GM18511 (cell line): ENCODE data around the gene FAM241A.
A peak's percentile ranks its signal among the peaks of the same experiment; 100 is the strongest.
"Not testable (repeated sequence)": the region's sequence is repeated elsewhere in the genome, so short reads cannot be mapped to it uniquely, and the experiment has no call there.

Experiments used
- ATAC-seq: cut with Tn5 transposase; IDR thresholded peaks from one replicate; pipeline ENCODE4 v1.9.1; 2021; ENCODE audit warnings: mild to moderate bottlenecking, moderate library complexity; ENCODE audit not compliant: unreplicated experiment

Gene FAM241A

GRCh38 chr4:112136551-112136950, 8.7 kb upstream of the FAM241A start:
- no peak for ATAC-seq

DNA sequence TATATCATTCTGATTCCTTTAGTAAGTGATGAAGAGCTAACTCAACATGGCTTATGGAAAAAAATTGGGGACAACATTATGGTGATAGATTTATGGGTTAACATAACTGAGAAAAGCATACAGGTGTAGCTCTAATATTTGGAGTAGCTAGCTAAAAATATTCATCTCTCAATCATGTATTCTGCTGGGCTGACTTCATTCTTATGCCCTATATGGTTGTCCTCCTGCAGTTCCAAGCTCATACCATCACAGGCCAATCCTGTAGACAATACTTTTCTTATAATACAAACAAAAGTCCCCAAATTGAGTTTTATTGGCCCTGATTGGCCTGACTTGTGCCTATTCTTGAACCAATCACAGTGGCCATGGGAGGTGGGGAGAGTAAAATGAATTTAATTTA, 6.7 kb upstream of the FAM241A start:
- no peak for ATAC-seq

DNA sequence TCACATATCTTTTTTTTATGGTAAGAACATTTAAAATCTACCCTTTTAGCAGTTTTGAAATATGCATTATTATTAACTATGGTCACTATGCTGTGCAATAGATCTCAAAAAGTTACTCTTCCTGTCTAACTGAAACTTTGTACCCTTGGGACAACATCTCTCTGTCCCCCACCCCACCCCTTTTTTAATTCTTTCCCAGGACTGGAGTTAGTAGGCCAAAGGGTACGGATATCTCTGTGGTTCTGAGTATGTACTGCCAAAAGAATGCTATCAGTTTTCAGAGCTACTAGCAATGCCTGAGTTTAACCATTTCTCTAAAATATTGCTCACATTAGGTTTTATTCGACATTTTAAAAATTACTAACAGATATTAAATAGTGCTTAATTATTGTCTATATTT, 4.7 kb upstream of the FAM241A start:
- ATAC-seq: no peak

- ATAC-seq: no peak
Measured at GRCh38 chr4:112141366-112142138, 3.7 kb upstream of the FAM241A start.

- ATAC-seq: no peak
Measured at GRCh38 chr4:112142182-112142581, 3.1 kb upstream of the FAM241A start.

DNA sequence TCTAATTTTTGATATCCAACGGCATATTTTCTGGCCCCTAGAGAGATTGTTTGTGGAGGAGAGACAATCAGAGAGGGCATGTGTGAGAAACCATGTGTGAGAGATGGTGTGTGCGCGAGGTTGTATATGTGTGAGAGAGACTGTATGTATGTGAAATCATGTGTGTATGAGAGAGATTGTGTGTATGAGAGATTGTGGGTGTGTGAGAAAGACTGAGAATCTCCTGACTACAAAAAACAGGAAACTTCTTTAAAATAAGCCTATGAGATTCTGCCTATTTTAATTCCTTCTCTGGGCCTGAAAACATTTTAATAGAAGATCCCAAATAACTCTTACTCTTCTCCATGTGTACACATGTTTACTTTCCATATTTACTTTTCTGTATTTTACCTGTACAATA, 1.5 kb upstream of the FAM241A start:
- no peak for ATAC-seq

DNA sequence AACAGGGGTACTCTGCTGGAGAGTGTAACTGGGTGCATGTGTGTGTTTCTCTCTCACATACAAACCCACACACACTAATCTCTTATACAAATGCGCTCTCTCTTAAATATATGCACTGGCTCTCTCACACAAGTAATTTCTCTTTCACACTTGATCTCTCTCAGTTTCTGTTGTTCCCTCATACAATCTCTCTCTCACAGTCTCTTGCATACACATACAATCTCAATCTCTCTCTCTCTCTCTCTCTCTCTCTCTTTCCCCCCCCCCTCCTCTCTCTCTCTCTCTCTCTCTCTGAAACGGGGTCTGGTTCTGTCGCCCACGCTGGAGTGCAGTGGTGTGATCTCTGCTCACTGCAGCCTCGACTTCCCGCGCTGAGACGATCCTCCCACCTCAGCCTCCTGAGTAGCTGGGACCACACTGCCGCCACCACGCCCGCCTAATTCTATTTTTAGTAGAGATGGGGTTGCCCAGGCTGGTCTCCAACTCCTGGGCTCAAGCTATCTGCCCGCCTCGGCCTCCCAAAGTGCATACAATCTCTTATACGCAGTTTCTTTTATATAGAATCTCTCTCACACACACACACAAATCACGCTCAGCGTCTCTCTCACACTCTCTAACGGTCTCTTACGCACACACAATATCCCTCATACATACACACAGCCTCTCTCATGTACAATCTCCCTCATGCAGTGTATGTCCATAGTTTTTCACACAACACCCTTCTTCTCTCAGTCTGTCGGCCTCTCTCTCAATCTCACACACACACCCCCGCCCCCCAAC, 518 bp upstream of the FAM241A start:
- ATAC-seq: no peak

DNA sequence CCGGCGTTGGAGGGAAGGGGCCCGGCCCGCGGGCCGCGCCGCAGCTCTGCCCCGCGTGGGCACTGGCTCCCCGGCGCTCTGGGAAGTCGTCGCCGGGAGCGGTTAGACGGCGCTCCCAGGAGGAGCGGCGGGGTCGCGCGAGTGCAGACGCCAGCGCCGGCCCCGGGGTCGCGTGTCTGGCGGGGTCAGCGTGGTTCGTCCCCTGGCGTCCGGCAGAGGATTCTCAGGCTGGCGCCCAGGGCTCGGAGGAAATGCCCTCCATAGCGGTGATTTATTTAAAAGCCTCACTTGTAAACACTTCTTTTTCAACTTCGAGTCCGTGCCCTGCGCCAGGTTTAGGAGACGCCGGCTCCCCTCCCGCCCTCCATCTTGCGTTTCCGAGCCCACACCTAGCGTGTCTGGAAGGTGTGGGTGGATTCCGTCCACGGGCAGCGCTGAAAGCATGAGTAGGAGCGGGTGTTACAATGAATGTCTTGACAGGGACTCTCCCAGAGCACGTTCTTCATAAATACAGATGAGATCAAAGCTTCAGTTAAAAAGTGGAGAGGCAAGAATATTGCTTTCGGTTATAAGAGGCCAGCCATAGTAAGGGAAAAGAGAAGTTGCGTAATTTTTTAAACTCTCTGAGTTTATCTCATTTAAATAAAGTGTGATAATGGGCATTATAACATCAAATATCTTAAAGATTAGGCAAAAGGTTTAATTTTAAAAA, 692 bp downstream of the FAM241A start:
- ATAC-seq: peak; percentile 59

DNA sequence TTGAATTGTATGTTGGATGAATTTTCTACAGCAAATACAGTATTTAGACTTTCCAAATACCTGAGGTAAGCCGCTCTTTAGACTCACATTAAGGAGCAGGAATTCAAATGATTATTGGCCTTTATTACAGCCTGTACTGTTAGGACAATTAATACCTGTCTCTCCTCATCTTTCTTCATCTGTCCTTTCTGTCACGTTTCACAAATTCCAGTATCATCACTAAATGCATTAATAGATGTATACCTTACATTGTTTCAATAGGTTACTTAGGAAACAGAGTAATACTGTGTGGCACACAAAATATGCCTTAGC, 1.2 kb downstream of the FAM241A start:
- no peak for ATAC-seq

GRCh38 chr4:112147697-112148096, 2.4 kb downstream of the FAM241A start:
- ATAC-seq: no peak

DNA sequence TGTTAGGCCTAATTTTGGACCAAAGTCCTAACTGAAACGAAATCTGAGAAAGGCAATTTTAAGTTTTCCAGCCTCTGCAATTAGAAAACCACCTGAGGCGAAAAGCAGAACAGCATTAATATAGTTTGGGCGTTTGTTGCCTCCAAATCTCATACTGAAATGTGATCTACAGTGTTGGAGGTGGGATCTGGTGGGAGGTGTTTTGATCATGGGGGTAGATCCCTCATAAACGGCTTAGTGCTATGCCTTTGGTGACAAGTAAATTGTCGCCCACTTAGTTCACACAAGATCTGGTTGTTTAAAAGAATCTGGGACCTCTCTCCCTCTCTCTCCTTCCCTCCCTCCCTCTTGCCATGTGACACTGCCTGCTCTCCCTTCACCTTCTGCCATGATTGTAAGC, 5.7 kb downstream of the FAM241A start:
- no peak for ATAC-seq

DNA sequence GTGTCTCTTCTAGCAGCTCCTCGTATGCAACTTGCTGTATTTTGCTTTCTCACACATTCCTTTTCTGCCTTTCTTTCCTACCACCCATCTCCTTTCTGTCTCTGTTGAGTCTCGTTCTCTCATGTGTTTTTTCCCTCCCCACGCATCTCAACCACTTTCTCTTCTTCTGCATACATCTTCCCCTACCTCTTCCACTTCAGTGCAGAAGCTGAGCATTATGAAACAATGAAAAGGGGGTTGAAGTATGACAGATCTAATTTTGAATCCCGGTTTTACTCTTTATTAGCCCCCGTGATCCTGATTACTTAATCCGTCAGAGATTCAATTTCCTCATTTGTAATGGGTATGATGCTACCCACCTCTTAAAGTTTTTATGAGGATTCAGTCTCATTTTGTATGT, 7.3 kb downstream of the FAM241A start:
- no peak for ATAC-seq

GRCh38 chr4:112153211-112153791, 8.0 kb downstream of the FAM241A start:
- ATAC-seq: no peak

- ATAC-seq: no peak
Measured at GRCh38 chr4:112156112-112156511, 10.9 kb downstream of the FAM241A start.

- no peak for ATAC-seq
Measured at GRCh38 chr4:112156553-112156952, 11.3 kb downstream of the FAM241A start.

GRCh38 chr4:112163706-112164105, 18.5 kb downstream of the FAM241A start:
- ATAC-seq: not testable (repeated sequence)

DNA sequence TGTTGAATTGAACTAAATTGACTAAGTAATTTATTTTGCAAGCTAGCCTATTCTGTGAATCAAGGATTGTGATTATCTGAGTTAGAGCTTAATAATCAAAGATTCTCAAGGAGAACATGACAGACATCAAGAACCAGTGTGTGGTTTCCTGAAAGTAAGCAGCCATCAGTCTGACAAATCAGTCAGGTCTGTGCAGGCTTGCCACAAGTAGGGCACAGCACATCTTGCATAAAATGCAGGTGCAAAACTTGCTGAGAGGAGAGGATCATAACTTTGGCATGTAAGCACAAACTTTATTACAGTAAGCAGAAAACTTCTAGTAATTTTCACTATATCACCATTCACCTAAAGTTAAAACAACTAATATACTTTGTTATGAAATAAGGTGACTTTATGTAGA, 22.5 kb downstream of the FAM241A start:
- ATAC-seq: no peak

GRCh38 chr4:112168719-112169500, 23.7 kb downstream of the FAM241A start:
- ATAC-seq: no peak

DNA sequence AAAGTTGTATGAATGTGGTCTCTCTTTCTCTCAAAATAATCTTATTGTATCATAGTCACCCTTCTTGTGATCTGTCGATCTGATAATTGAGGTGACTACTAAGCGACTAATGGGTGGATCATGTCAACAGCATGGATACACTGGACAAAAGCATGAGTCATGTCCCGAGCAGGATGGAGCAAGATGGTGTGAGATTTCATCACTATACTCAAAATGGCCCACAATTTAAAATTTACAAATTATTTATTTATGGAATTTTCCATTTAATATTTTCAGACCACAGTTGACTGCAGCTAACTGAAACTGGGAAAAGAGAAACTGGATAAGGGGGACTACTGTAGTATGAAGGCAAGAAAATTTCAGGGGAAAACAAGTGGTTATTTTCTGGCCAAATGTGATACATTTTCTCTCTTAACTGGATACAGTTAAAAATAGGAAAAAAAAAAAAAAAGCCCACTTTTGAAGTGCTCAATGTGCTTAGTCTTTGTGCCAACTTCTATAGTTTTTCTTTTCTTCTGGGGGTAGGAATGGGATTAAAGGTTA, 25.3 kb downstream of the FAM241A start:
- no peak for ATAC-seq

DNA sequence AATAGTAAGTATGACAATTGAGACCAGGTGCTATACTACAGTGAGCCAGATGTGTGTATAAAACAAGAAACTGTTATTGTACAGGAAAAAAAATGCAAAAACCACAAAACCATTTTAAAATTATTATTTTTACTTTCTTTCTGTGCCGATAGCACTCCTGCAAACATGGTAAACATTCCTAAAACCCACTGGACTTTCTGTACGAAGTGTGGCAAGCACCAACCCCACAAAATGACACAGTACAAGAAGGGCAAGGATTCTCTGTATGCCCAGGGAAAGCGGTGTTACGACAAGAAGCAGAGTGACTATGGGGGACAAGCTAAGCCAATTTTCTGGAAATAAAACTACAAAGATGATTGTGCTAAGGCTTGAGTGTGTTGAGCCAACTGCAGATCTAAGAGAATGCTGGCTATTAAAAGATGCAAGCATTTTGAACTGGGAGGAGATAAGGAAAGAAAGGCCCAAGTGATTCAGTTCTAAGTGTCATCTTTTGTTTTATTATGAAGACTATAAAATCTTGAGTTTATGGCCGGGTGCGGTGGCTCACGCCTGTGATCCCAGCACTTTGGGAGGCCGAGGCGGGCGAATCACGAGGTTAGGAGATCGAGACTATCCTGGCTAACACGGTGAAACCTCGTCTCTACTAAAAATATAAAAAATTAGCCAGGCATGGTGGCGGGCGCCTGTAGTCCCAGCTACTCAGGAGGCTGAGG, 26.0 kb downstream of the FAM241A start:
- not testable (repeated sequence) for ATAC-seq
